Prostate gland (tissue), 2 donors: ENCODE data around the gene LCN12. TPM values are rescaled to one million over a fixed set of nuclear protein-coding genes. Genes with fewer than 3 reads are reported as not detected.

Experiments used
- DNase-seq: peaks from one replicate; pipeline ENCODE4 v3.0.0-alpha.2; 2019; ENCODE audit warnings: low spot score
- H3K27ac ChIP-seq, 2 donors: fragments of 200-600 bp; sonication (generic); 2 replicates each; pipeline ENCODE4 v1.5.1; 2017 to 2019
- H3K27me3 ChIP-seq: fragments of 200-600 bp; sonication (generic); replicated peaks from 2 replicates; pipeline ENCODE4 v1.5.1; 2019; ENCODE audit not compliant: insufficient read depth
- H3K36me3 ChIP-seq, 2 donors: fragments of 200-600 bp; sonication (generic); 1 replicate in 1 of 2; 2 replicates in 1 of 2; pipeline versions ENCODE4 v1.5.1 to v1.8.1; 2017 to 2019
- H3K4me1 ChIP-seq: fragments of 200-600 bp; sonication (generic); replicated peaks from 2 replicates; pipeline ENCODE4 v1.5.1; 2019
- H3K4me3 ChIP-seq, 2 donors: fragments of 200-600 bp; sonication (generic); 2 replicates each; pipeline ENCODE4 v1.5.1; 2017 to 2019
- H3K9me3 ChIP-seq: fragments of 200-600 bp; sonication (generic); 2 replicates; pipeline ENCODE4 v1.5.1; 2017
- POLR2A ChIP-seq: fragments of 450-650 bp; IDR thresholded peaks from one replicate; pipeline ENCODE4 v1.6.1; 2016; ENCODE audit warnings: antibody characterized with exemption, mild to moderate bottlenecking
- POLR2AphosphoS5 ChIP-seq: sonication (generic); formaldehyde crosslinking; IDR thresholded peaks from one replicate; pipeline ENCODE4 v1.6.1; 2017; ENCODE audit warnings: antibody characterized with exemption
- WGBS: methylation state at CpG from one replicate; pipeline ENCODE4 v1.1.5; 2018; 5-methylcytosine and 5-hydroxymethylcytosine counted together
- intact Hi-C: fragments of 100-400 bp; cut with DNase I; formaldehyde crosslinking; loops from one replicate; pipeline ENCODE4 v1.14.2; 2022
- total RNA-seq, 2 donors: library from RNA; depleted of rRNA; stranded (reverse); fragments of >200 nt; gene quantifications; one replicate each; pipeline ENCODE4 v1.1.0, GENCODE V29; 2016
- TF ChIP-seq, protein P1 (sequence below), 4 experiments: fragments of 200-600 bp in 2 of 4; fragments of 450-650 bp in 2 of 4; sonication (generic) in 2 of 4; IDR thresholded peaks; 1 replicate in 3 of 4; 2 replicates in 1 of 4; pipeline ENCODE4 v1.5.1; 2016 to 2019; ENCODE audit warnings: antibody characterized with exemption in 4 of 4, mild to moderate bottlenecking in 2 of 4, moderate library complexity in 2 of 4

LCN12 gene
- total RNA-seq, 2 donors from 2014 or later = 4.1 to 13.7 TPM

DNA sequence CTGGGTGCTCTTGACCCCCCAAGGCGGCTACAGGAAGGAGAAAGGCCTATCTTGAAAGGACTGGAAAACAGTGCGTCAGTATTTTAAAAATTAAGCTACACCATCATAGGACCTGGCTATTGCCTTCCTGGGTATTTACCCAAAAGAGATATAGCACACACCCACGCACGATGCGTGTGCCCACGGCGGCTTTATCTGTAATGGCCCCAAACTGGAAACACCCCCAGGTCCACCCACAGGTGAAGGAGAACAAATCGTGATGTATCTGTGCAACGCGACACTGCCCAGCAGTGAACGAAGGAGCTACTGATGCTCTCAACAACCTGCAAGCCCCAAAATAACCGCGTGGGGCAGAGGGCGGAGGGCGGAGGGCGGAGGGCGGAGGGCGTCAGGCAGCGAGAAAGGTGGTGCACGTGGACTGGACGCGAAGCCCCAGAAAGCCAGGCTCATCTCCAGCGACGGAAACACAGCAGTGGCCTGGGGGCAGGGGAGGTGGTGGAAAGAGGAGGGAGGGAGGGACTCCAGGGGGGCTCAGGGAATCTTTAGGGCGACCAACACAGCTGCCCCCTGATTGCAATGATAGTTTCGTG lies 12.9 kb downstream of the LCN12 start:
- WGBS = 88% methylated on average over 26 of the region's 26 CpGs
- intact Hi-C loops = no loop called here

DNA sequence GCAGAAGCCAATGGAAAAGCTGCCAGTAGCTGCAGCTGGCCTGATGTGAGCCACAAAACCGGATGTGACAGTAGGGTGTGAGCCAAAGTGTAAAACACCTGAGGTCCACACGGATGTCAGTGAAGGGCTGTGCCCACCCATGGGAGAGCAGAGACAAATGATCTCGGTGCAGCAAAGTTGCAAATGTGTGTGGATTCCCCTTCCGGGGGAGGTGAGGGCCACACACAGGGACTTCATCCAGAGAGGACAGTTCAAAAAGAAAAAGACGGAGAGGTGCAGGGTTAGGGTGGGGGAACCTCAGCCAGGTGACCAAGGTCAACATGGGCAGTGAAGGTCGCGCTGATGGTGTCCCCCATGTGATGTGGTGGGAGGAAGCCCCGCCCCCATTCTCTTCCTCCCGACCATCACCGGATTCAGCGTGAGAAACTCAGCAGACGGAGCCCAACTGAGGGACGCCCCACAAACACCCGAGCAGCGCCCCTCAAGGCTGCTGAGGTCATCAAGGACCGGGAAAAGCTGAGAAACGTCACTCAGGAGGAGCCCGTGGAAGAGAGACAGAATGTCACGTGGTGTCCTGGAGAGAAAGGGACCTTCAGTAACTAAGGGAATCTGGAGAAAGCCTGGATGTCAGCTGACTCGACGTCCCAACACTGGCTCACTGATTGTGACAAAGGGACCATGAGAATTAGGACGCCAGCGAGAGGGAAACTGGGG lies 13.9 kb downstream of the LCN12 start:
- no peak for DNase-seq
- H3K4me3 ChIP-seq = no peak overlapping the region
- no peaks in the 10 kb centered on the region for H3K27me3 ChIP-seq
- no peaks in the 10 kb centered on the region for H3K36me3 ChIP-seq
- TF ChIP-seq POLR2A (no peak), POLR2AphosphoS5 (no peak)
- TF ChIP-seq, protein P1, sequence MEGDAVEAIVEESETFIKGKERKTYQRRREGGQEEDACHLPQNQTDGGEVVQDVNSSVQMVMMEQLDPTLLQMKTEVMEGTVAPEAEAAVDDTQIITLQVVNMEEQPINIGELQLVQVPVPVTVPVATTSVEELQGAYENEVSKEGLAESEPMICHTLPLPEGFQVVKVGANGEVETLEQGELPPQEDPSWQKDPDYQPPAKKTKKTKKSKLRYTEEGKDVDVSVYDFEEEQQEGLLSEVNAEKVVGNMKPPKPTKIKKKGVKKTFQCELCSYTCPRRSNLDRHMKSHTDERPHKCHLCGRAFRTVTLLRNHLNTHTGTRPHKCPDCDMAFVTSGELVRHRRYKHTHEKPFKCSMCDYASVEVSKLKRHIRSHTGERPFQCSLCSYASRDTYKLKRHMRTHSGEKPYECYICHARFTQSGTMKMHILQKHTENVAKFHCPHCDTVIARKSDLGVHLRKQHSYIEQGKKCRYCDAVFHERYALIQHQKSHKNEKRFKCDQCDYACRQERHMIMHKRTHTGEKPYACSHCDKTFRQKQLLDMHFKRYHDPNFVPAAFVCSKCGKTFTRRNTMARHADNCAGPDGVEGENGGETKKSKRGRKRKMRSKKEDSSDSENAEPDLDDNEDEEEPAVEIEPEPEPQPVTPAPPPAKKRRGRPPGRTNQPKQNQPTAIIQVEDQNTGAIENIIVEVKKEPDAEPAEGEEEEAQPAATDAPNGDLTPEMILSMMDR (IDR thresholded peaks at IDR 0.05) = no peak
- peaks cover 9% of the 10 kb centered on the region for H3K4me1 ChIP-seq
- intact Hi-C loops = no loop called here
- WGBS = 17% methylated on average over 23 of the region's 23 CpGs
- H3K27ac ChIP-seq = no peak overlapping the region
- no peaks in the 10 kb centered on the region for H3K9me3 ChIP-seq

More for the DNA sequence above, 12.9 kb downstream of the LCN12 start:
- DNase-seq = no peak
- Histone ChIP-seq H3K9me3 (no peaks in the 10 kb centered on the region), H3K27me3 (no peaks in the 10 kb centered on the region), H3K4me1 (peaks cover 9% of the 10 kb centered on the region), H3K27ac (no peak overlapping the region), H3K36me3 (no peaks in the 10 kb centered on the region), H3K4me3 (no peak overlapping the region)
- TF ChIP-seq POLR2AphosphoS5 = no peak
- TF ChIP-seq, protein P1 (IDR thresholded peaks at IDR 0.05) = no peak
- TF ChIP-seq POLR2A = no peak

DNA sequence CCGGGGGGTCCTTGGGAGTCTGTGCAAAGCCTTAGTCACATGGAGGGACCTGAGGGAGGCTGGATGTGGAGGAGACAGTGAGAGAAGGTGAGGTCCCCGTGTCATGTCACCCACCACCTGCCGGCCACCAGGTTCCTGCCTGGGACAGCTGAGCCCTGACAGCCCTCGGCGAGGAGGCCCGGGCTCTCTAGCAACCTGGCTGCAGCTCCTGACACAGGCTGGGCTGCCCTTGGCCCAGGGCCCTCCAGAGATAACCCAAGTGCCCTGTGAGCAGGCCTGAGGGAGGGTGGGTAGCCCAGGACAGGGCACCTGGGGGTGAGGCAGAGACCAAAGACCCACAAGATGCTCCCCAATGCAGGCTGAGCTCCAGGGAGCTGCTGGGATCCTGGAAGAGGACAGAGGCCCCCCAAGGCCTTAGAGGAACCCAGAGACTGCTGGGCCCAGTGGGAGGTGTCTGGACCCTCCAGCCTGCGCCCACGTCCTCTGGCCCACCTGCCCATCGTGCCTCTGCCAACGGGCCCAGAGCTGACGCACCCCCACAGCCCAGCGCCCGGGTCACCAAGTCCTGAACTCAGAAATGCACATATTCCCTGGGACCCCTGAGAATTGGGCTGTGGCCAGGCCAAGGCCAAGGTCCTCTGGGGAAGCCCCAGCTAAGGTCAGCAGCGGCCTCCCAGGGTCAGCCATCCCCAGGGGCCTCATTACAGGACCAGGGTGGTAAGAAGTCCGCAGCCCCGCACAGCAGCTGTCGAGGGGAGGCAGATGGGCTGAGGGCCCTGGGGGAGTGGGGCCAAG lies 16.5 kb downstream of the LCN12 start:
- Histone ChIP-seq H3K36me3 (no peaks in the 10 kb centered on the region), H3K9me3 (no peaks in the 10 kb centered on the region), H3K27me3 (no peaks in the 10 kb centered on the region), H3K4me1 (no peaks in the 10 kb centered on the region), H3K4me3 (no peak overlapping the region), H3K27ac (no peak overlapping the region)
- intact Hi-C loops = no loop called here
- 72% methylated on average over 9 of the region's 17 CpGs for WGBS
- DNase-seq = no peak
- TF ChIP-seq POLR2AphosphoS5 (no peak), POLR2A (no peak)
- TF ChIP-seq, protein P1 (IDR thresholded peaks at IDR 0.05) = no peak

DNA sequence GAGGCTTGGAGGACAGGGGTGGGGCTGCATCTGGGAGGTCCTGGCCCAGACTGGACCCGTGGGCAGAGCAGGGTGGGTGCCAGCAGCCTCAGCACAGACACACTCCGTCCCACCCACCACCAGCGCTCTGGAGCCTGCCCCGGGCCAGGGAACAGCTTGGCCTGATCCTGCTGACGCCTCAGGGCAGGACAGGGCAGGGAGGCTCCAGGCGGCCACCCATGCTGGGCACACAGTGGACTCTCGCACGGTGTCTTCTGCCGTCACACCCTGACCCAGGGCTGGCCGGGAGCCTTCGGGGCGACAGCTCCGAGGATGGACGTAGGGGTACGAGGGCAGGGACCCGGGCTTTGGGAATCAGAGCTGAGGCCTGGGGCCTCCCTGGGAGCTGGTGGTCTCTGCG lies 17.1 kb downstream of the LCN12 start:
- Histone ChIP-seq H3K27me3 (no peaks in the 10 kb centered on the region), H3K4me3 (no peak overlapping the region), H3K9me3 (no peaks in the 10 kb centered on the region), H3K36me3 (no peaks in the 10 kb centered on the region), H3K4me1 (no peaks in the 10 kb centered on the region), H3K27ac (no peak overlapping the region)
- DNase-seq = no peak
- WGBS = 66% methylated on average over 17 of the region's 17 CpGs
- TF ChIP-seq, protein P1 (IDR thresholded peaks at IDR 0.05) = no peak
- TF ChIP-seq POLR2AphosphoS5 (no peak), POLR2A (no peak)
- intact Hi-C loops = no loop called here
